ENCODE data around the gene HSD17B13.

- TF ChIP-seq CTCF (IDR thresholded peaks at IDR 0.05): peak in 6 of 7 experiments; percentile 42 to 79 (median 76)
- TF ChIP-seq POLR2A (IDR thresholded peaks at IDR 0.05): no peak
Observed at GRCh38 chr4:87270144-87270543, 52.5 kb downstream of the HSD17B13 start.
